NOMO-1 treated with DMSO at 0.1 percent for 48 hours (cell line): ENCODE measurements around the gene VWA5A.
A peak's percentile ranks its signal among the peaks of the same experiment; 100 is the strongest.
"Not testable (repeated sequence)": the region's sequence is repeated elsewhere in the genome, so short reads cannot be mapped to it uniquely, and the experiment has no call there.

Source experiments
- DNase-seq: peaks from one replicate; lab custom pipeline; 2025; ENCODE audit not compliant: unreplicated experiment; lab: John Stamatoyannopoulos, UW

The VWA5A gene

GRCh38 chr11:124090996-124091395 is 24.3 kb upstream of the VWA5A start:
- no peak for DNase-seq

GRCh38 chr11:124093330-124093729 is 21.9 kb upstream of the VWA5A start:
- DNase-seq = no peak

GRCh38 chr11:124094731-124095130 is 20.5 kb upstream of the VWA5A start:
- no peak for DNase-seq

- no peak for DNase-seq
Observed at GRCh38 chr11:124096364-124096763, 18.9 kb upstream of the VWA5A start.

- DNase-seq = no peak
Observed at GRCh38 chr11:124098141-124098540, 17.1 kb upstream of the VWA5A start.

GRCh38 chr11:124101737-124102136 is 13.5 kb upstream of the VWA5A start:
- DNase-seq = peak; percentile 93

GRCh38 chr11:124108156-124108555 is 7.1 kb upstream of the VWA5A start:
- DNase-seq = peak; percentile 21

GRCh38 chr11:124109377-124109776 is 5.9 kb upstream of the VWA5A start:
- DNase-seq = peak; percentile 58

GRCh38 chr11:124110201-124110600 is 5.0 kb upstream of the VWA5A start:
- no peak for DNase-seq

- DNase-seq = no peak
Observed at GRCh38 chr11:124113890-124114289, 1.4 kb upstream of the VWA5A start.

- DNase-seq = no peak
Observed at GRCh38 chr11:124115782-124116616, 749 bp downstream of the VWA5A start.

GRCh38 chr11:124119103-124119502 is 3.9 kb downstream of the VWA5A start:
- no peak for DNase-seq

GRCh38 chr11:124120891-124121290 is 5.6 kb downstream of the VWA5A start:
- no peak for DNase-seq

GRCh38 chr11:124122123-124122522 is 6.9 kb downstream of the VWA5A start:
- no peak for DNase-seq

- no peak for DNase-seq
Observed at GRCh38 chr11:124123622-124124021, 8.4 kb downstream of the VWA5A start.

GRCh38 chr11:124127134-124127533 is 11.9 kb downstream of the VWA5A start:
- DNase-seq = not testable (repeated sequence)

- DNase-seq = no peak
Observed at GRCh38 chr11:124143034-124143433, 27.8 kb downstream of the VWA5A start.

- no peak for DNase-seq
Observed at GRCh38 chr11:124147951-124148350, 32.7 kb downstream of the VWA5A start.

- peak; percentile 21 for DNase-seq
Observed at GRCh38 chr11:124150684-124151083, 35.4 kb downstream of the VWA5A start.

GRCh38 chr11:124152770-124153407 is 37.6 kb downstream of the VWA5A start:
- no peak for DNase-seq

- DNase-seq = no peak
Observed at GRCh38 chr11:124153821-124154220, 38.6 kb downstream of the VWA5A start.

GRCh38 chr11:124159481-124159880 is 44.2 kb downstream of the VWA5A start:
- no peak for DNase-seq
